Stimulated activated CD8-positive, alpha-beta memory T cell treated with anti-CD3 and anti-CD28 coated beads, Interleukin-7, amount 100 ng/mL, for 1 hour (primary cell): Measurements from ENCODE around the gene PTCHD1.

Experiments
- DNase-seq, 2 donors: peaks; one replicate each; pipeline ENCODE4 v3.0.0-alpha.2; 2020; ENCODE audit warnings: low read depth in 2 of 2

The PTCHD1 gene

DNA sequence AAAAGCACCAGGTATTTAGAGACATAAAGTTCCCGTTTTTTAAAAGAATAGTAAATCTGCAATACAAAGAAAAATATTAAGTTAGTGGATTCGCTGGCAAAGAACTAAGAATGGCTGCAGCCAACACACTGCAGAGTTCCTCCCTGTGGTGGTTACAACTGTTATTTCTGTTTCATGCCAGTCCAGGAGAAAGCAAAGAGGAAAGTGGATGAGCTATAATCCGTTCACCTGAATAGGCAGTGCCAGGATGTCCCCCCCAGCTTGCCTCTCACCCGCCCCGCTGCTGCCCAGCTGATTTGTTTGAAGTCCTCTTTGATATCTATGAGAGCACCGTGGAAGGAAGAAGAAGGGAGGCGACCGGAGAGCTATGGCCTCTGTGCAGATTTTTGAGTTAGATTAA, 63.9 kb downstream of the PTCHD1 start:
- DNase-seq: no peak

DNA sequence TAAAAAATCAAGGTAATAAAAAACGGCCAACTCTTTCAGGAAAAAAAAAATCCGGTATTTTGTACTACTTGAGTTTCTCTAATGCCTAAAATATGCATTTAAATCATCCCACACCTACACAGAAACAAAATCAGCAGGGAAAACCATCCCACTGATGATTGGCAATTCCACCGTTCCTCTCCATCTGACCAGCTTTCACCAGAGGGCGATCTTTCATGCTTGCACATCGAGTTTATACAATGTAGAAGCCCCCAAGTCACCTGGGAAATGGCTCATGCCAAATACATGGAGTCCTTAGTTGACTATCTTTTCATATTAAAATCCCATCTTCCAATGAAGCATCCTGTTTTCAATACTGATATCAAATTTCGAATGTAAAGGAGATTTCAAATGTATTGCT, 69.2 kb downstream of the PTCHD1 start:
- DNase-seq: no peak

DNA sequence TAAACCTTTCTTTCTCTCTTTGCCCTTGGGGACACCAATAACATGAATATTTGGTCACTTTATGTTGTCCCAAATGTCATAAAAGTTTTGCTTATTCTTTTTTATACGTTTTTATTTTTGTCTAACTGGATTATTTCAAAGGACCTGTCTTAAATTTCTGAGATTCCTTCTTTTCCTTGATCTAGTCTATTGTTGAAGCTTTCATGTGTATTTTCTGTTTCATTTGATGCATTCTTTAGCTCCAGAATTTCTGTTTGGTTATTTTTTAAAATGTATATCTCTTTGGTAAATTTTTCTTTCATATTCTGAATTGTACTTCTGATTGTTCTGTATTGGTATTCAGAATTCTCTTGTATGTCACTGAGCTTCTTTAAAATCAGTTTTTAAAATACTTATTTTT, 88.3 kb downstream of the PTCHD1 start:
- DNase-seq: no peak

DNA sequence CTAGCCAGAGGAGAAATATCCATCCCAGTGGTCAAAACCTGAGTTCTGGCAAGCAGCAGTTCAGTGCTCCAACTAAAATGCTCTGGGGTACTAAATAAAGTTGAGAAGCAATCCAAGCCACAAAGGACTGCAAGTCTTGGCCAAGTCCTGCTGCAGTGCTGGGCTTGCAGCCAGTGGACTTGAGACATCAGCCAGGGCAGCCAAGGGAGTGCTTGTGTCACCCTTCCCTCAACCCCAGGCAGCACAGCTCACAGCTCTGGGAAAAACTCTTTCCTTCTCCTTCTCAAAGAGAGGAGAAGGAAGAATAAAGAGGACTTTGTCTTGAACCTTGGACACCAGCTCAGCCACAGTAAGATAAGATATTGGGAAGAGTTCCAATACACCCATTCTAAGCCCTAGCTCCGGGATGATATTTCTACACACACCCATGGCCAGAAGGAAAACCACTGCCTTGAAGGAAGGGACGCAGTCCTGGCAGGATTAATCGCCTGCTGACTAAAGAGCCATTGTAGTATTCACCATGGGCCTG, 99.8 kb downstream of the PTCHD1 start:
- no peak for DNase-seq

DNA sequence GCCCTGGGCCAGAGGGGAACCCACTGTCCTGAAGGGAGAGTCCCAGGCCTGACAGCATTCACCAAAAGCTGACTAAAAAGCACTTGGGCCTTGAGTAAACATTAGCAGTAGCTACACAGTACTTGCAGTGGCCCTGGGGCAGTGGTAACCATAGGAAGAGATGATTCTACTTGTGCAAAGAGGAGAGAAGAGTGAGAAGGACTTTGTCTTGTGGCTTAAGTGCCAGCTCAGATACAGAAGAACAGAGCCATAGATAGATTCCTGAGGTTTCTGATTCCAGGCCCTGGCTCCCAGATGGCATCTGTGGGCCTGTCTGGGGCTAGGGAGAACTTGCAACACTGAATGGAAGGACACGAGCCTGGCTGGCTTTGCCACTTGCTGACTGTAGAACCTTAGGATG, 100.5 kb downstream of the PTCHD1 start:
- no peak for DNase-seq

DNA sequence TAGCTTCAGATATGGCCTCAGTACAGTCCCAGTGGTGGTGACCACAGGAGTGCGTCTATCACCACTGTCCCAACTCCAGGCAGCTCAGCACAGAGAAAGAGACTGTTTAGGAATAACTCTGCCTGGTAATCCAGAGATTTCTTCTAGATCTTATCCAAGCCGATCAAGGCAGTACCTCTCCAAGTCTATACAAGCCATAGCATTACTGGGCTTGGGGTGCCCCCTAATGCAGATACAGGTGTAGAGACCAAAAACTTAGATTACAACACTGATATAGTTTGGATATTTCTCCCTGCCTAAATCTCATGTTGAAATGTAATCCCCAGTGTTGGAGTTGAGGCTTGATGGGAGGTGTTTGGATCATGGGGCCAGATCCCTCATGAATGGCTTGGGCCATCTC, 100.9 kb downstream of the PTCHD1 start:
- no peak for DNase-seq

DNA sequence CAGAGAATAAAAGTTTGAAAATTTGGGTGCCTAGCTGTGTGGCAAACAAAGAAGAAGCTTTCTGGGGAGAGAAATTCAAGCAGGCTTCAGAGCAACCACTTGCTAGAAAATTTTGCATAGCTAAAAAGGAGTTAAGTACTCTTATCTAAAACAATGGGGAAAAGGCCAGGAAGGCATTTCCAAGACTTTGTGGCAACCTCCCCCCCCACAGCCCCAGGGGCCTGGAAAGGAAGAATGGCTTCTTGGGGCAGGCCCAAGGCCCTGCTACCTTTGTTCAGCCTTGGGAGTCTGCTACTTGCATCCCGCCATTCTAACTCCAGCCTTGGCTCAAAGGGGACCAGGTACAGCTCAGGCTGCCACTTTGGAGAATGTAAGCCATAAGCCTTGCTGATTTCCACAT, 102.2 kb downstream of the PTCHD1 start:
- DNase-seq: no peak

DNA sequence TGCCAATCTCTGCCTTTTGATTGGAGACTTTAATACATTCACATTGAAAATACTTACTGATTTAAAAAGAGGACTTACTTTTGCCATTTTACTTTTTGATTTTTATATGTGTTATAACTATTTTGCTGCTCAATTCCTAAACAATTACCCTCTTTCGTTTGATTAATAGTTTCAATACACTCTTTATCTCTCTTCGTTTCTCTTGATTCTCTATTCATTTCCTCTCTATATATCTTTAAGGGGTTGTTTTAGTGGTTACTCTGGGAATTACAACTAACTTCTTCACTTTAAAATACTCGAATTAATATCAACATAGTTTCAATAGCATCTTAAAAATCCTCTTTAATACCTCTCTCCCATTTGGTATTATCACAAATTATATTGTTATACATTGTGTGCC, 116.6 kb downstream of the PTCHD1 start:
- DNase-seq: no peak
